Endothelial cell (in vitro differentiated cells): ENCODE data around the gene TMEM184A. TPM values are rescaled to one million over a fixed set of nuclear protein-coding genes. Genes with fewer than 3 reads are reported as not detected.

ENCODE experiments used
- DNase-seq: peaks from one replicate; pipeline ENCODE4 v3.0.0; 2021; ENCODE audit warnings: low spot score
- H3K27ac Mint-ChIP-seq: one replicate; pipeline ENCODE4 v1.8.0; 2021; ENCODE audit warnings: mixed read lengths, inconsistent platforms; ENCODE audit not compliant: unreplicated experiment
- H3K27me3 Mint-ChIP-seq: one replicate; pipeline ENCODE4 v1.8.0; 2021; ENCODE audit warnings: mild to moderate bottlenecking, moderate library complexity, mixed read lengths, inconsistent platforms; ENCODE audit not compliant: unreplicated experiment
- H3K36me3 Mint-ChIP-seq: one replicate; pipeline ENCODE4 v1.8.0; 2021; ENCODE audit warnings: mild to moderate bottlenecking, low read depth, mixed read lengths, inconsistent platforms; ENCODE audit not compliant: unreplicated experiment
- H3K4me1 Mint-ChIP-seq: one replicate; pipeline ENCODE4 v1.8.0; 2021; ENCODE audit warnings: mild to moderate bottlenecking, mixed read lengths, inconsistent platforms; ENCODE audit not compliant: unreplicated experiment
- H3K4me3 Mint-ChIP-seq: one replicate; pipeline ENCODE4 v1.8.0; 2021; ENCODE audit warnings: mild to moderate bottlenecking, mixed read lengths, inconsistent platforms; ENCODE audit not compliant: unreplicated experiment
- H3K9me3 Mint-ChIP-seq: one replicate; pipeline ENCODE4 v1.8.0; 2021; ENCODE audit warnings: mixed read lengths, inconsistent platforms; ENCODE audit not compliant: unreplicated experiment
- total RNA-seq: library from RNA; stranded (reverse); fragmentation: NEBNext Ultra II Directional; extraction: Animal tissue kit (Norgen Biotek cat#: 25700); gene quantifications from one replicate; pipeline ENCODE4 v1.2.1, GENCODE V29; 2021; ENCODE audit not compliant: unreplicated experiment
- TF ChIP-seq, protein P1 (sequence below): fragments of 200-600 bp; sonication (generic); IDR thresholded peaks from one replicate; pipeline ENCODE4 v1.5.0; 2021; ENCODE audit warnings: antibody characterized with exemption; ENCODE audit not compliant: unreplicated experiment

TMEM184A gene
- total RNA-seq, 1 donor from 2014 or later: 0.21 TPM

DNA sequence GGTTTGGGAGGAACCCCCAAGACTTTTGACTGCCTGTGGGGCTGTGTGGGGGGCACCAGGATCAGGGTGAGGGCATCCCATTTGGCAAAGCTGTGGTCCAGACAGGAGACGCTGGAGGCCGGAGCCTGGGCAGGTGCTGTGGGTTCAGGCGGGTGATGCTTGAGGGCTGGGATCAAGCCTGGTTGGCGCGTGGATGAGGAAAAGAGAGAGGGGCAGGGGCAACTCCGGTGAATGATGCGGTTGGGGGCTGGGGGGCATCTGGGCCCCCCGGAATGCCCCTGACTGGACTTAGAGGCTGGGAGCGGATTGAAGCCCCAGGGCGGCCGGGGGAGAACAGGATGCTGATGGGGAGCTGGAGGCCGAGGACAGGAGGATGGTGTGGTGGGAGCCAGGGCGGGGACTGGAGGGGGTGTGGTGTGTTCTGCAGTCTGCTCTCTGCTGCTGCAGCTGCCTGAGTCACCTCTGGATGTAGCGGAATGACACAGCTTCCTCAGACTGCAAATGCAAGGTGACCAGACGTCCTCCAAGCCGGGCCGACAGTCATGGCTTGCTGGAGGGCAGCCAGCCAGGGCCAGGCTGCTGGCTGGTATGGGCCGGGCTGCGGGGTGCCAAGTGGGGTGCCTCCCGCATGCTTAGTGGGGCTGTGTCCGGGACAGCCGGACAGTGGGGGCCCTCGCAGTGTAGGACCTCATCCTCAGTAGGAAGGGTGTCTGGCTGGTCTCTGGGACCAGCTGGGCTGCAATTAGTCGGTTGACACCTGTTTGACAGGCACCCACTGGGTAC lies 22.3 kb downstream of the TMEM184A start:
- peaks cover 6% of the 10 kb centered on the region for H3K27me3 Mint-ChIP-seq
- no peaks in the 10 kb centered on the region for H3K36me3 Mint-ChIP-seq
- TF ChIP-seq, protein P1, sequence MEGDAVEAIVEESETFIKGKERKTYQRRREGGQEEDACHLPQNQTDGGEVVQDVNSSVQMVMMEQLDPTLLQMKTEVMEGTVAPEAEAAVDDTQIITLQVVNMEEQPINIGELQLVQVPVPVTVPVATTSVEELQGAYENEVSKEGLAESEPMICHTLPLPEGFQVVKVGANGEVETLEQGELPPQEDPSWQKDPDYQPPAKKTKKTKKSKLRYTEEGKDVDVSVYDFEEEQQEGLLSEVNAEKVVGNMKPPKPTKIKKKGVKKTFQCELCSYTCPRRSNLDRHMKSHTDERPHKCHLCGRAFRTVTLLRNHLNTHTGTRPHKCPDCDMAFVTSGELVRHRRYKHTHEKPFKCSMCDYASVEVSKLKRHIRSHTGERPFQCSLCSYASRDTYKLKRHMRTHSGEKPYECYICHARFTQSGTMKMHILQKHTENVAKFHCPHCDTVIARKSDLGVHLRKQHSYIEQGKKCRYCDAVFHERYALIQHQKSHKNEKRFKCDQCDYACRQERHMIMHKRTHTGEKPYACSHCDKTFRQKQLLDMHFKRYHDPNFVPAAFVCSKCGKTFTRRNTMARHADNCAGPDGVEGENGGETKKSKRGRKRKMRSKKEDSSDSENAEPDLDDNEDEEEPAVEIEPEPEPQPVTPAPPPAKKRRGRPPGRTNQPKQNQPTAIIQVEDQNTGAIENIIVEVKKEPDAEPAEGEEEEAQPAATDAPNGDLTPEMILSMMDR: no peak
- peaks cover 2% of the 10 kb centered on the region for H3K4me1 Mint-ChIP-seq
- H3K9me3 Mint-ChIP-seq: no peaks in the 10 kb centered on the region
- H3K4me3 Mint-ChIP-seq: no peak overlapping the region
- no peak for DNase-seq
- no peak overlapping the region for H3K27ac Mint-ChIP-seq

DNA sequence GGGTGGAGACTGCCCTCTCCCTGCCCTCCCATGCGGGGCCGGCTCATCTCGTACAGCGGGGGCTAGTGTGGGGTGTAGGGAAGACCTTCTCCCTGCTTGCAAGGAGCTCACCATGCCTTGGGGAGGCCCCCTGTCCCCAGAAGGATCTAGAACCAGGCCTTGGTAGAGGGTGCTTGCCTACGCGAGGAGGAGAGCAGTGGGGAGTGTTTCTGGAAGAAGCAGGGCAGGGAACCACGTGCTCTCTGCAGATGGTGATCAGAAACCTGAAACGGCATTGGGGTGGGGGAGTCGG lies 22.8 kb downstream of the TMEM184A start:
- Mint-ChIP-seq H3K4me1 (peaks cover 2% of the 10 kb centered on the region), H3K27ac (no peak overlapping the region)

GRCh38 chr7:1532456-1533254 lies 23.4 kb downstream of the TMEM184A start:
- no peak for DNase-seq
- Mint-ChIP-seq H3K4me1 (peaks cover 2% of the 10 kb centered on the region), H3K4me3 (no peak overlapping the region), H3K27me3 (peaks cover 3% of the 10 kb centered on the region), H3K9me3 (no peaks in the 10 kb centered on the region), H3K27ac (no peak overlapping the region), H3K36me3 (no peaks in the 10 kb centered on the region)
- TF ChIP-seq, protein P1: no peak

More for the DNA sequence above, 22.8 kb downstream of the TMEM184A start:
- H3K36me3 Mint-ChIP-seq: no peaks in the 10 kb centered on the region
- no peak for DNase-seq
- H3K4me3 Mint-ChIP-seq: no peak overlapping the region
- no peaks in the 10 kb centered on the region for H3K9me3 Mint-ChIP-seq
- TF ChIP-seq, protein P1: no peak
- H3K27me3 Mint-ChIP-seq: peaks cover 6% of the 10 kb centered on the region

DNA sequence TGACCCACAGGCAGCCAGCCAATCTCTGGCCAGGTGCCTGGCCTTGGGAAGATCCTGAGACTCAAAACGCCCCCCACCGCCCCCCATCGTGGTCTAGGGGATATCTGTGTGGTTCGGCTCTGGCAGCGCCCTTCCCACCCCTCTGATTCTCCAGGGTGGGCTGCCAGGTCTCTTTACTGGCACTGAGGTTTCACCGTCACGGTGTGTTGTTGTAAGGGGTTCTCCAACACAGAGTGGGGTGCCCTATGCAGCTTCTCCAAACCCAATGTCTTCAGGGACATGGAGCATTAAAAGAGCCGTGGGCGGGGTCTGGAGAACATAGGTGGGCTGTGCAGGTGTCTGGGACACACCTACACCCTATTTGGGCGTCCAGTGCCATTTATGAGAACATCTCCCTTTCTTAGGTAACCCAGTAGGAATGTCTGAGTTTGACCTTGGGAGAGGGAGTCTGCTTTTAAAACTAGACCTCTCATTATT lies 24.0 kb downstream of the TMEM184A start:
- no peak overlapping the region for H3K27ac Mint-ChIP-seq
- TF ChIP-seq, protein P1: no peak
- H3K27me3 Mint-ChIP-seq: peaks cover 3% of the 10 kb centered on the region
- no peaks in the 10 kb centered on the region for H3K9me3 Mint-ChIP-seq
- peaks cover 2% of the 10 kb centered on the region for H3K4me1 Mint-ChIP-seq
- peak overlapping the region; percentile 87 for H3K4me3 Mint-ChIP-seq
- H3K36me3 Mint-ChIP-seq: no peaks in the 10 kb centered on the region
- no peak for DNase-seq
